ENCODE measurements around the gene SAE1. TPM values are rescaled to one million over a fixed set of nuclear protein-coding genes. Genes with fewer than 3 reads are reported as not detected.
A peak's percentile ranks its signal among the peaks of the same experiment; 100 is the strongest.

The SAE1 gene
- total and polyA plus RNA-seq, 2 experiments from 2014 or later, result 115 to 236 TPM

DNA sequence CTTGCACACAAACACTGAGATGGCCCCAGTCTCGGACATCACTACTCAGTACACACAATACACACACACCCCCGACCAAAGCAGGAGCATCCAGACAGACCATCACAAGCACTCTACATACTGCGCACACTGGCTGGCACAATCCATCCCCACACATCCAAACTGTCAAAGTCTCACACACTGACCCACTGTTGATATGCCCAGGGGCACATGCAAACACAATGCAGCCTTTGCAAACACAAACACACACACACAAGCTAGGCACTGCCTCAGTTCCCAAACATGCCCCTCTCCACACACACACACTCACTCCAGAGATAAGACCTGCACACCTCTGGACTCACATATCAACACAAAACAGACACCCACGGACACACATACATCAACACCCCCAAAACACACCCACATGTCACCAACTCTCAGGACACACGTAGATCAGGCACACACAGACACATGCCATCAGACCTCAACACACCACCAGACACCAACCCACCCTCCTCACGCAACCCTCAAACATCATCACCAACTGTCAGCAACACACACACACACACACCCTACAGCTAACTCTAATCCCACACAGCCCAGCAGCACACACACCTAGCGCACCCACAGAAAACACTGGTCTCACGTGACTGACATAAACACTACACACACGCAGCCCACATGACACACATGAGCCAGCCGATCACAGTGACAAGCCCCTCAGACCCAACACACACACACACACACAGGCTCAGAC lies 98.5 kb downstream of the SAE1 start:
- no peaks in the 10 kb centered on the region; the same call in 1 of the 2 replicates for H3K36me3 ChIP-seq (ENCODE audit: insufficient read depth)
- ATAC-seq (no peak), DNase-seq (ENCODE audit: low spot score) (no peak)
- H3K79me2 ChIP-seq (replicated peaks; ENCODE audit: insufficient read depth), result peaks cover 36% of the 10 kb centered on the region
- no peak overlapping the region for H3K27ac ChIP-seq (ENCODE audit: low read depth)
- H3K9me3 Mint-ChIP-seq, result peaks cover 2% of the 10 kb centered on the region; the same call in 1 of the 3 replicates
- no peak overlapping the region for H2AFZ ChIP-seq
- no peaks in the 10 kb centered on the region; the same call in 1 of the 2 replicates for H4K20me1 ChIP-seq (replicated peaks; ENCODE audit: insufficient read depth)
- peaks cover 11% of the 10 kb centered on the region for H3K27me3 ChIP-seq (ENCODE audit: insufficient read depth)
- H3K9me2 ChIP-seq (ENCODE audit: insufficient read depth), result no peaks in the 10 kb centered on the region
- peaks cover 34% of the 10 kb centered on the region for H3F3A ChIP-seq (replicated peaks; ENCODE audit: low read depth)
- peaks cover 39% of the 10 kb centered on the region for H3K4me1 ChIP-seq (ENCODE audit: insufficient read depth)
- H3K36me3 Mint-ChIP-seq (ENCODE audit: low read depth), result peaks cover 10% of the 10 kb centered on the region
- no peak overlapping the region for H3K4me3 Mint-ChIP-seq
- TF ChIP-seq, protein P1, sequence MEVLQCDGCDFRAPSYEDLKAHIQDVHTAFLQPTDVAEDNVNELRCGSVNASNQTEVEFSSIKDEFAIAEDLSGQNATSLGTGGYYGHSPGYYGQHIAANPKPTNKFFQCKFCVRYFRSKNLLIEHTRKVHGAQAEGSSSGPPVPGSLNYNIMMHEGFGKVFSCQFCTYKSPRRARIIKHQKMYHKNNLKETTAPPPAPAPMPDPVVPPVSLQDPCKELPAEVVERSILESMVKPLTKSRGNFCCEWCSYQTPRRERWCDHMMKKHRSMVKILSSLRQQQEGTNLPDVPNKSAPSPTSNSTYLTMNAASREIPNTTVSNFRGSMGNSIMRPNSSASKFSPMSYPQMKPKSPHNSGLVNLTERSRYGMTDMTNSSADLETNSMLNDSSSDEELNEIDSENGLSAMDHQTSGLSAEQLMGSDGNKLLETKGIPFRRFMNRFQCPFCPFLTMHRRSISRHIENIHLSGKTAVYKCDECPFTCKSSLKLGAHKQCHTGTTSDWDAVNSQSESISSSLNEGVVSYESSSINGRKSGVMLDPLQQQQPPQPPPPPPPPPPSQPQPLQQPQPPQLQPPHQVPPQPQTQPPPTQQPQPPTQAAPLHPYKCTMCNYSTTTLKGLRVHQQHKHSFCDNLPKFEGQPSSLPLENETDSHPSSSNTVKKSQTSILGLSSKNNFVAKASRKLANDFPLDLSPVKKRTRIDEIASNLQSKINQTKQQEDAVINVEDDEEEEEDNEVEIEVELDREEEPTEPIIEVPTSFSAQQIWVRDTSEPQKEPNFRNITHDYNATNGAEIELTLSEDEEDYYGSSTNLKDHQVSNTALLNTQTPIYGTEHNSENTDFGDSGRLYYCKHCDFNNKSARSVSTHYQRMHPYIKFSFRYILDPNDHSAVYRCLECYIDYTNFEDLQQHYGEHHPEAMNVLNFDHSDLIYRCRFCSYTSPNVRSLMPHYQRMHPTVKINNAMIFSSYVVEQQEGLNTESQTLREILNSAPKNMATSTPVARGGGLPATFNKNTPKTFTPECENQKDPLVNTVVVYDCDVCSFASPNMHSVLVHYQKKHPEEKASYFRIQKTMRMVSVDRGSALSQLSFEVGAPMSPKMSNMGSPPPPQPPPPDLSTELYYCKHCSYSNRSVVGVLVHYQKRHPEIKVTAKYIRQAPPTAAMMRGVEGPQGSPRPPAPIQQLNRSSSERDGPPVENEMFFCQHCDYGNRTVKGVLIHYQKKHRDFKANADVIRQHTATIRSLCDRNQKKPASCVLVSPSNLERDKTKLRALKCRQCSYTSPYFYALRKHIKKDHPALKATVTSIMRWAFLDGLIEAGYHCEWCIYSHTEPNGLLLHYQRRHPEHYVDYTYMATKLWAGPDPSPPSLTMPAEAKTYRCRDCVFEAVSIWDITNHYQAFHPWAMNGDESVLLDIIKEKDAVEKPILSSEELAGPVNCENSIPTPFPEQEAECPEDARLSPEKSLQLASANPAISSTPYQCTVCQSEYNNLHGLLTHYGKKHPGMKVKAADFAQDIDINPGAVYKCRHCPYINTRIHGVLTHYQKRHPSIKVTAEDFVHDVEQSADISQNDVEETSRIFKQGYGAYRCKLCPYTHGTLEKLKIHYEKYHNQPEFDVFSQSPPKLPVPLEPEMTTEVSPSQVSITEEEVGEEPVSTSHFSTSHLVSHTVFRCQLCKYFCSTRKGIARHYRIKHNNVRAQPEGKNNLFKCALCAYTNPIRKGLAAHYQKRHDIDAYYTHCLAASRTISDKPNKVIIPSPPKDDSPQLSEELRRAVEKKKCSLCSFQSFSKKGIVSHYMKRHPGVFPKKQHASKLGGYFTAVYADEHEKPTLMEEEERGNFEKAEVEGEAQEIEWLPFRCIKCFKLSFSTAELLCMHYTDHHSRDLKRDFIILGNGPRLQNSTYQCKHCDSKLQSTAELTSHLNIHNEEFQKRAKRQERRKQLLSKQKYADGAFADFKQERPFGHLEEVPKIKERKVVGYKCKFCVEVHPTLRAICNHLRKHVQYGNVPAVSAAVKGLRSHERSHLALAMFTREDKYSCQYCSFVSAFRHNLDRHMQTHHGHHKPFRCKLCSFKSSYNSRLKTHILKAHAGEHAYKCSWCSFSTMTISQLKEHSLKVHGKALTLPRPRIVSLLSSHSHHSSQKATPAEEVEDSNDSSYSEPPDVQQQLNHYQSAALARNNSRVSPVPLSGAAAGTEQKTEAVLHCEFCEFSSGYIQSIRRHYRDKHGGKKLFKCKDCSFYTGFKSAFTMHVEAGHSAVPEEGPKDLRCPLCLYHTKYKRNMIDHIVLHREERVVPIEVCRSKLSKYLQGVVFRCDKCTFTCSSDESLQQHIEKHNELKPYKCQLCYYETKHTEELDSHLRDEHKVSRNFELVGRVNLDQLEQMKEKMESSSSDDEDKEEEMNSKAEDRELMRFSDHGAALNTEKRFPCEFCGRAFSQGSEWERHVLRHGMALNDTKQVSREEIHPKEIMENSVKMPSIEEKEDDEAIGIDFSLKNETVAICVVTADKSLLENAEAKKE (CRISPR knock-in tag; IDR thresholded peaks at IDR 0.05), result no peak
- TF ChIP-seq POLR2AphosphoS5 (IDR thresholded peaks at IDR 0.05; ENCODE audit: low read depth), result no peak
- TF ChIP-seq, protein P2, sequence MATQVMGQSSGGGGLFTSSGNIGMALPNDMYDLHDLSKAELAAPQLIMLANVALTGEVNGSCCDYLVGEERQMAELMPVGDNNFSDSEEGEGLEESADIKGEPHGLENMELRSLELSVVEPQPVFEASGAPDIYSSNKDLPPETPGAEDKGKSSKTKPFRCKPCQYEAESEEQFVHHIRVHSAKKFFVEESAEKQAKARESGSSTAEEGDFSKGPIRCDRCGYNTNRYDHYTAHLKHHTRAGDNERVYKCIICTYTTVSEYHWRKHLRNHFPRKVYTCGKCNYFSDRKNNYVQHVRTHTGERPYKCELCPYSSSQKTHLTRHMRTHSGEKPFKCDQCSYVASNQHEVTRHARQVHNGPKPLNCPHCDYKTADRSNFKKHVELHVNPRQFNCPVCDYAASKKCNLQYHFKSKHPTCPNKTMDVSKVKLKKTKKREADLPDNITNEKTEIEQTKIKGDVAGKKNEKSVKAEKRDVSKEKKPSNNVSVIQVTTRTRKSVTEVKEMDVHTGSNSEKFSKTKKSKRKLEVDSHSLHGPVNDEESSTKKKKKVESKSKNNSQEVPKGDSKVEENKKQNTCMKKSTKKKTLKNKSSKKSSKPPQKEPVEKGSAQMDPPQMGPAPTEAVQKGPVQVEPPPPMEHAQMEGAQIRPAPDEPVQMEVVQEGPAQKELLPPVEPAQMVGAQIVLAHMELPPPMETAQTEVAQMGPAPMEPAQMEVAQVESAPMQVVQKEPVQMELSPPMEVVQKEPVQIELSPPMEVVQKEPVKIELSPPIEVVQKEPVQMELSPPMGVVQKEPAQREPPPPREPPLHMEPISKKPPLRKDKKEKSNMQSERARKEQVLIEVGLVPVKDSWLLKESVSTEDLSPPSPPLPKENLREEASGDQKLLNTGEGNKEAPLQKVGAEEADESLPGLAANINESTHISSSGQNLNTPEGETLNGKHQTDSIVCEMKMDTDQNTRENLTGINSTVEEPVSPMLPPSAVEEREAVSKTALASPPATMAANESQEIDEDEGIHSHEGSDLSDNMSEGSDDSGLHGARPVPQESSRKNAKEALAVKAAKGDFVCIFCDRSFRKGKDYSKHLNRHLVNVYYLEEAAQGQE (IDR thresholded peaks at IDR 0.05; ENCODE audit: unreplicated experiment), result no peak
- no peak for TF ChIP-seq ZNF331 (CRISPR knock-in tag; IDR thresholded peaks at IDR 0.05; ENCODE audit: low read depth)
- no peak for TF ChIP-seq EZH2phosphoT487 (IDR thresholded peaks at IDR 0.05; ENCODE audit: unreplicated experiment)
- no peak for TF ChIP-seq EZH2 (IDR thresholded peaks at IDR 0.05; ENCODE audit: low read depth, unreplicated experiment)
- no peak for TF ChIP-seq ZNF114 (CRISPR knock-in tag; IDR thresholded peaks at IDR 0.05)
- TF ChIP-seq CREB1 (CRISPR knock-in tag; IDR thresholded peaks at IDR 0.05; ENCODE audit: low read depth), result no peak
- TF ChIP-seq, protein P3, sequence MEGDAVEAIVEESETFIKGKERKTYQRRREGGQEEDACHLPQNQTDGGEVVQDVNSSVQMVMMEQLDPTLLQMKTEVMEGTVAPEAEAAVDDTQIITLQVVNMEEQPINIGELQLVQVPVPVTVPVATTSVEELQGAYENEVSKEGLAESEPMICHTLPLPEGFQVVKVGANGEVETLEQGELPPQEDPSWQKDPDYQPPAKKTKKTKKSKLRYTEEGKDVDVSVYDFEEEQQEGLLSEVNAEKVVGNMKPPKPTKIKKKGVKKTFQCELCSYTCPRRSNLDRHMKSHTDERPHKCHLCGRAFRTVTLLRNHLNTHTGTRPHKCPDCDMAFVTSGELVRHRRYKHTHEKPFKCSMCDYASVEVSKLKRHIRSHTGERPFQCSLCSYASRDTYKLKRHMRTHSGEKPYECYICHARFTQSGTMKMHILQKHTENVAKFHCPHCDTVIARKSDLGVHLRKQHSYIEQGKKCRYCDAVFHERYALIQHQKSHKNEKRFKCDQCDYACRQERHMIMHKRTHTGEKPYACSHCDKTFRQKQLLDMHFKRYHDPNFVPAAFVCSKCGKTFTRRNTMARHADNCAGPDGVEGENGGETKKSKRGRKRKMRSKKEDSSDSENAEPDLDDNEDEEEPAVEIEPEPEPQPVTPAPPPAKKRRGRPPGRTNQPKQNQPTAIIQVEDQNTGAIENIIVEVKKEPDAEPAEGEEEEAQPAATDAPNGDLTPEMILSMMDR (conservative IDR thresholded peaks at IDR 0.05; ENCODE audit: low read depth in 2 of 2), result no peak
- TF ChIP-seq ETS1 (IDR thresholded peaks at IDR 0.05), result no peak
- no peak for TF ChIP-seq JUNB (IDR thresholded peaks at IDR 0.05; ENCODE audit: unreplicated experiment)
- TF ChIP-seq NANOG (IDR thresholded peaks at IDR 0.05; ENCODE audit: borderline replicate concordance), result no peak
- no peak for TF ChIP-seq STAT1 (IDR thresholded peaks at IDR 0.05; ENCODE audit: unreplicated experiment)
- peak overlapping the region; percentile 96 for H3K4me3 ChIP-seq
- peaks cover 23% of the 10 kb centered on the region for H3K4me1 Mint-ChIP-seq
- peaks cover 27% of the 10 kb centered on the region for H3K27me3 Mint-ChIP-seq (ENCODE audit: insufficient read depth, low read depth, poor library complexity)
- no peak overlapping the region for H3K27ac Mint-ChIP-seq
- H3K4me2 ChIP-seq, result peak overlapping the region; percentile 95

All from GM23338 (cell line).